ENCODE results near the gene GPC5. TPM values are rescaled to one million over a fixed set of nuclear protein-coding genes. Genes with fewer than 3 reads are reported as not detected.

GPC5 gene
- total RNA-seq, 4 donors from 2014 or later, result 0.74 to 1.1 TPM; not detected in 2

DNA sequence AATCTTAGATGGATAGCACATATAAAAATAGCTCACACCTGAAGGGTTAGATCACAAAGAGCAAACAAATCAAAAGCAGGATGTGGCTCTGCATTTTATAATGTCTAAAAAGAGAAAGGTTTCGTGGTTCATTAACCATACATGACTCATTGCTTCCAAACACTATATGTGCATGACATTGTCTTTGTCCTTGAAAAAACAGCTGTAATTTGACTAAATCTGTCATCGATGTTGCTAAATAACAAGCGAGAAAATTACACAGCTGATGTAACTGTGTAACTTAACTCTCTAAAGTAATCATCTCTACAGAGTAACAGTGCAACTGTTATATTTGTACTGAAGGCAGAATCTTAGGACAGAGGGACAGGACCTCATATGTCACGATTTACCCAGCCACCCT lies 1445.1 kb downstream of the GPC5 start:
- DNase-seq (ENCODE audit: low spot score), result no peak
- no peak for ATAC-seq (ENCODE audit: low FRiP score)
- TF ChIP-seq, protein P1, sequence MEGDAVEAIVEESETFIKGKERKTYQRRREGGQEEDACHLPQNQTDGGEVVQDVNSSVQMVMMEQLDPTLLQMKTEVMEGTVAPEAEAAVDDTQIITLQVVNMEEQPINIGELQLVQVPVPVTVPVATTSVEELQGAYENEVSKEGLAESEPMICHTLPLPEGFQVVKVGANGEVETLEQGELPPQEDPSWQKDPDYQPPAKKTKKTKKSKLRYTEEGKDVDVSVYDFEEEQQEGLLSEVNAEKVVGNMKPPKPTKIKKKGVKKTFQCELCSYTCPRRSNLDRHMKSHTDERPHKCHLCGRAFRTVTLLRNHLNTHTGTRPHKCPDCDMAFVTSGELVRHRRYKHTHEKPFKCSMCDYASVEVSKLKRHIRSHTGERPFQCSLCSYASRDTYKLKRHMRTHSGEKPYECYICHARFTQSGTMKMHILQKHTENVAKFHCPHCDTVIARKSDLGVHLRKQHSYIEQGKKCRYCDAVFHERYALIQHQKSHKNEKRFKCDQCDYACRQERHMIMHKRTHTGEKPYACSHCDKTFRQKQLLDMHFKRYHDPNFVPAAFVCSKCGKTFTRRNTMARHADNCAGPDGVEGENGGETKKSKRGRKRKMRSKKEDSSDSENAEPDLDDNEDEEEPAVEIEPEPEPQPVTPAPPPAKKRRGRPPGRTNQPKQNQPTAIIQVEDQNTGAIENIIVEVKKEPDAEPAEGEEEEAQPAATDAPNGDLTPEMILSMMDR (IDR thresholded peaks at IDR 0.05), result no peak

DNA sequence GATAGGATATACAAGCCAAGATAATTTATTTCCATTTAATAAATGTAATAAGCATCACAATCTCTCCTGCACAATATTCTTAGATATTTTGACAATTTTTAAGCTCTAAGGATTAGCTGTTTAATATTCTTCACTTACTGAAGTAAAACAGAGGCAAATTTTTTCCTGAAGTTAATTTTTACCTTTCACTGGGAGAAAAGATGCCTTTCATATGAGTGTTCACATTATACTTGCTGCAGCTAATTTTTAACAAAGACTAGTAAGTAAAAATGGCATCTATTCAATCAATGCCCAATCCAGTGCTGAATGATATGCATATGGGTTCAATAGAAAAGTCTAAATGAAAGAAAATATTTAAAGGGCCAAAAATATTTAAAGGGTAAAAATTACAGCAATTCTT lies 1451.0 kb downstream of the GPC5 start:
- TF ChIP-seq, protein P1 (IDR thresholded peaks at IDR 0.05), result no peak
- ATAC-seq (ENCODE audit: low FRiP score) (no peak), DNase-seq (ENCODE audit: low spot score) (no peak)

DNA sequence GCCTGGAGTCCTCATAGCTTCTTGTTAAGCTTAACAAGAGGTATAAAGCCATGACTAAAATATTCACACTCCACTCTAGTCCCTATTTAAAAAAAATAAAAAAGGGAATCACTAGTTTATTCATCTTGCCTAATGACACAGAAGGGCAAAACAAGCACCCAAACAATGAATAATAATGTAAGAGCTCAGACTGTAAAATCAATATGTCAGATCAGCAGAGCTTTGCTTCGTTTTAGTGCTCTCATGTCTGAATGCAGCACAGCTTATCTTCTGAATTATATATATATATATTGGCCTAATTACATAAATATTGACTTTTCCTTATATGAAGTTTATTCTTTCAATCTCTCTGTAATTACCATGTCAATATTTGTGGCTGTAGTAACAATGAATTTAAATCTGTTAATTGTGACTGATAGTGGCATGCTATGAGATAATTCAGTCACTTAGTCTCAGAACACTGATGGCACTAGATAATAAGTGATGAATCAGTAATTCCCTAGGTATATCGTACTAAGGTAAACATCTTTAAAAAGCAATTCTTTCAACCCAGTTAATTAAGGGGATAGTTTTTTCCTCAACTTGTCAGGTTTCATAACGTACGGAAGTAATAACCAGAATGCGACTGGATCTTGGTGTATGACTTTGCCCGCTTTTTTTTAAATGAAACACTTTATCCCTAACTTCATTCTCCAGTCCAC lies 1466.3 kb downstream of the GPC5 start:
- DNase-seq (ENCODE audit: low spot score), result no peak
- TF ChIP-seq, protein P1 (IDR thresholded peaks at IDR 0.05), result no peak
- ATAC-seq (ENCODE audit: low FRiP score), result no peak

DNA sequence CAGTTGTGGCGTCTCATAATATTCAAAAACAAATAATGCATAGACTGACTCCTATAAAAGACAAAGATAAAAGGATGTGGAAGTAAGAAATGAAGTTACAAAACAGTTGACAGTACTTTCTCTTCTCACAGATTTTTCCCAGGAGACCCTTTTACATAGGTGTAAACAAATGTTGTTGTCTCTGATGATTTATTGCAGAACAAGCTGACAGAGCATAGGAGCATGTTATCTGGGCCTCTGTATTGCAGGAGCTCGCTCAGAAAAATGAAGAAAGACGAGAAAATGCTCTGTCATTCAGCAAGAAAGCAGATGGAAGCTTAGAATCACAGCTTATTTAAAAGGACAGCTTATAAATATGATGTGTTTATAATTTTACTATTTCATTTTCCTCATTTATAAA lies 1474.6 kb downstream of the GPC5 start:
- TF ChIP-seq, protein P1 (IDR thresholded peaks at IDR 0.05), result no peak
- DNase-seq (ENCODE audit: low spot score), result no peak
- ATAC-seq (ENCODE audit: low FRiP score), result no peak

DNA sequence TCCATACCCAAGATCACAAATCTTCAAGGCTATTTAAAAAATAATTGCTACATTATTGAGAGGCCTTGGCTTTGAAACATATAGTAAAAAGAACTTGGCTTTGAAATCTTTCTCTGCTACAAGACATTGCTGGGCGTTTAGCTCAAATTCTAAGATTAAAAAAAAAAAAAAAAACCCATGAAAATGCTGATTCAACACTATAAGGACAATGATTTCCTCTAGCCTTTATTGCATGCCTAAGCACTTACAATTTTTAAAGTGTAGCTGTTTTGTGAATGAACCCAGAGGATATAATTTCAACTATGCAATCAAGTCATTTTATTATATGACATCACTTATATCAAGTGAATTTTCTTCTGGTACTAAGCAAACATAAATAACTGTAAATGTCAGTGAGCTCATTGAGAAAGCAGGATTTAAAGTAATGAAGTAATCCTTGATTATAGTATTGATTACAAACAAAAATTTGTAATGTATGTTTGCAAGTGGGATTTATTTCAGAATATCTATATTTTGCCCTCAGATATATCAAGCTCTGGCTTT lies 1488.2 kb downstream of the GPC5 start:
- no peak for DNase-seq (ENCODE audit: low spot score)
- ATAC-seq (ENCODE audit: low FRiP score), result no peak
- TF ChIP-seq, protein P1 (IDR thresholded peaks at IDR 0.05), result no peak

DNA sequence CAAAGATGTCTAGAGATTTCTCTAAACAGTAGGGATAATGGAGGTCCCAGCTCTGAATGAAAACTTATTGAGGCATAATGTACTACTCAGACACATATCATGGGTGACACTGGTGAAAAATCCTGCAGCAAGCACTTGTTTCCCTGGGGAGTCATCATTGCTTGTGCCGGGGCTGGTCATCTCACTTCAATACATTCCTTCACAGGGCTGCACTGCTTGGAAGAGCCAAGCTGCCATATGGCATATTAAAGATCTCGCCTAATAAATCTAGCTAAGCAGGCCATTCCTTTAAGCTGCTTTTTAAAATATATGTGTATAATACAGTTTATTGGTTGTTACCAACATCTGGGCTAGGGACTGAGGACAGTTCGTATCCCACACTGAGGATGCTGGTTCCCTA lies 1496.0 kb downstream of the GPC5 start:
- no peak for ATAC-seq (ENCODE audit: low FRiP score)

More for the DNA sequence above, 1496.0 kb downstream of the GPC5 start:
- DNase-seq (ENCODE audit: low spot score), result no peak
- TF ChIP-seq, protein P1 (IDR thresholded peaks at IDR 0.05), result no peak
